ENCODE results near the gene PPP1CA. TPM values are rescaled to one million over a fixed set of nuclear protein-coding genes. Genes with fewer than 3 reads are reported as not detected.
"Not testable (repeated sequence)": the region's sequence is repeated elsewhere in the genome, so short reads cannot be mapped to it uniquely, and the experiment has no call there.

Gene PPP1CA
- total RNA-seq, 1 experiment from 2014 or later, result 238 TPM

DNA sequence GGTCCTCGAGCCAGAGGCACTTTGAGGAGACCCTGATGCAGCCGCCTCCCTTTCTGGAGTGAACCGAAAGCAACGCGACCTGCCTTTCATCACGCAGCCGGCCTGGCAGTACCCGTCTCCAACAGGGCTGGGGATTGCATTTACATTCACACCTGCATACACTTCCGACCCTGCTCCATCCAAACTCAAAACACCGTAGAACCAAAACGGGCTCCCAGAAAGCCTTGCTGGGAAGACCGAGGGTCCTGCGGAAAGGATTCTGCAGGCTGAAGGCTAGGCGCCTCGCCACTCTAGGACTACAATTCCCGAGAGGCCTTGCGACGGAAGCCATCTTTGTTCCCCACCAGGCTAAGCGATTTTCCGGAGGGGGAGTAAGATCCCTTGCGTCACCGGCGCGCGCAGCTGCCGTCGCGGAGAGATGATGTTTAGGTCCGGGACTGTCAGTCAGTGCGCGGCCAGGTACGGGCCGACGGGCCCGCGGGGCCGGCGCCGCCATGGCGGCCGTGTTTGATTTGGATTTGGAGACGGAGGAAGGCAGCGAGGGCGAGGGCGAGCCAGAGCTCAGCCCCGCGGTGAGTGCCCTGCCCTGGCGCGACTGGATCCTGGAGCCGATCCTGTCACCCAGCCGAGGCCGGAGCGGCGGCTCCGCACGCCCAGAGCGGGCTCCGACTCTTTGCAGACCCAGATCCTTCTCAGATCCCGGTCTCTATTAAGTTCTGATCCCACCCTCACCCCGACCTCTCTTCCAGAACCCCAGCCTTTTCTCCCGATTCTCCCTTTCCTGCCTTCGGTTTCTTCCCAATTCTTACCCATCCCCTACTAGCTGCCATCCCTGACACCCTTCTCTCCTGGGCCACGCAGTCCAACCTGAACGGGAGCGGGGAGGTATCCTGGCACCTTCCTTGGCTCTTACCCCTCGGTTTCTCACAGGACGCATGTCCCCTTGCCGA lies 26.7 kb upstream of the PPP1CA start, which contains the start of gene RPS6KB2 (continued):
- TF ChIP-seq, protein P1, sequence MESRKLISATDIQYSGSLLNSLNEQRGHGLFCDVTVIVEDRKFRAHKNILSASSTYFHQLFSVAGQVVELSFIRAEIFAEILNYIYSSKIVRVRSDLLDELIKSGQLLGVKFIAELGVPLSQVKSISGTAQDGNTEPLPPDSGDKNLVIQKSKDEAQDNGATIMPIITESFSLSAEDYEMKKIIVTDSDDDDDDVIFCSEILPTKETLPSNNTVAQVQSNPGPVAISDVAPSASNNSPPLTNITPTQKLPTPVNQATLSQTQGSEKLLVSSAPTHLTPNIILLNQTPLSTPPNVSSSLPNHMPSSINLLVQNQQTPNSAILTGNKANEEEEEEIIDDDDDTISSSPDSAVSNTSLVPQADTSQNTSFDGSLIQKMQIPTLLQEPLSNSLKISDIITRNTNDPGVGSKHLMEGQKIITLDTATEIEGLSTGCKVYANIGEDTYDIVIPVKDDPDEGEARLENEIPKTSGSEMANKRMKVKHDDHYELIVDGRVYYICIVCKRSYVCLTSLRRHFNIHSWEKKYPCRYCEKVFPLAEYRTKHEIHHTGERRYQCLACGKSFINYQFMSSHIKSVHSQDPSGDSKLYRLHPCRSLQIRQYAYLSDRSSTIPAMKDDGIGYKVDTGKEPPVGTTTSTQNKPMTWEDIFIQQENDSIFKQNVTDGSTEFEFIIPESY (IDR thresholded peaks at IDR 0.05; ENCODE audit: extremely low read depth, insufficient replicate concordance, low read length), result no peak
- peak; percentile 86; the same call in 1 of the 2 replicates for TF ChIP-seq ZFX (IDR thresholded peaks at IDR 0.05)
- no peak for TF ChIP-seq SIN3A (IDR thresholded peaks at IDR 0.05; ENCODE audit: low read depth)
- TF ChIP-seq POLR2A (IDR thresholded peaks at IDR 0.05; ENCODE audit: borderline replicate concordance, extremely low read depth, insufficient read depth, insufficient read length), result peak; percentile 52
- TF ChIP-seq ZNF274 (IDR thresholded peaks at IDR 0.05; ENCODE audit: low read depth, low read length), result no peak

DNA sequence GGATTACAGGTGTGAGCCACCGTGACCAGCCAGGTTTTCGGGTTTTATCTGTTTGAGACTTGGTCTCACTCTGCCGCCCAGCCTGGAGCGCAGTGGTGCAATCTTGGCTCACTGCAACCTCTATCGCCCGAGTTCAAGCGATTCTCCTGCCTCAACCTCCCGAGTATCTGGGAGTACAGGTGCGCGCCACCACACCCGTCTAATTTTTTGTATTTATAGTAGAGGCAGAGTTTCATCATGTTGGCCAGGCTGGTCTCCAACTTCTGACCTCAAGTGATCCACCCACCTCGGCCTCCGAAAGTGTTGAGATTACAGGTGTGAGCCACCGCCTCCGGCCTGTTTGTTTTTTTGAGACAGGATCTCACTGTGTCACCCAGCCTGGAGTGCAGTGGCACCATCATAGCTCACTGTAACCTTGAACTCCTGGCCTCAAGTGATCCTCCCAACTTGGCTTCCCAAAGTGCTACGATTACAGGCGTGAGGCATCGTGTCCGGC lies 25.8 kb upstream of the PPP1CA start:
- POLR2A ChIA-PET, result interaction anchor here (0.7 kb wide), 1 partner anchor 59 kb away, joined by 3 read pairs; no protein-coding TSS in a partner anchor
- DNase-seq (ENCODE audit: low read depth, low spot score); RAD21 ChIA-PET (ENCODE audit: low non-redundant PET in 1 of 2, low total read pairs in 2 of 2, uncharacterized antibody in 2 of 2, unreplicated experiment in 2 of 2); BruUV-seq (replicated peaks); H2AFZ ChIP-seq (ENCODE audit: low read depth, low read length, poor library complexity, severe bottlenecking); H4K20me1 ChIP-seq (ENCODE audit: insufficient read depth); H3K9me3 ChIP-seq (ENCODE audit: control insufficient read depth in 1 of 2, insufficient read depth in 1 of 2, low read depth in 1 of 2, low read length in 2 of 2); CTCF ChIA-PET; H3K9me2 ChIP-seq (ENCODE audit: insufficient read depth); H3K27me3 ChIP-seq (ENCODE audit: insufficient read depth, low read length); H3K9ac ChIP-seq (ENCODE audit: low read length); H3K4me3 ChIP-seq (replicated peaks in 1 of 2; ENCODE audit: low read depth in 1 of 2, low read length in 2 of 2); H3K36me3 ChIP-seq (ENCODE audit: control insufficient read depth in 1 of 2, insufficient read depth in 2 of 2, low read length in 2 of 2); ATAC-seq: not testable (repeated sequence)
- Histone ChIP-seq H3K4me1 (ENCODE audit: control insufficient read depth in 1 of 2, insufficient read depth in 2 of 2, low read length in 2 of 2) (peaks cover 15 to 21% of the 10 kb centered on the region in 2 experiments), H3K79me2 (ENCODE audit: insufficient read depth, low read length) (peaks cover 27% of the 10 kb centered on the region), H3K27ac (ENCODE audit: low read depth, low read length) (peak overlapping the region; percentile 20; the same call in 1 of the 2 replicates), H3K4me2 (ENCODE audit: low read length) (peak overlapping the region; percentile 95; the same call in 1 of the 2 replicates)
- intact Hi-C loops (cut with micrococcal nuclease), result loop anchor here (5.0 kb wide), 1 partner anchor 80 kb away; the partner anchor contains the start of genes CDK2AP2 and PITPNM1
